ENCODE results near the gene FLYWCH2.

GRCh38 chr16:2856061-2856670 lies 26.8 kb upstream of the FLYWCH2 start:
- TF ChIP-seq POLR2A (IDR thresholded peaks at IDR 0.05) (no peak), CTCF (IDR thresholded peaks at IDR 0.05) (no peak)
